ENCODE results near the gene FOXI1. TPM values are rescaled to one million over a fixed set of nuclear protein-coding genes. Genes with fewer than 3 reads are reported as not detected.

Gene FOXI1
- total RNA-seq, 1 donor from 2014 or later: not detected

- H3K79me2 ChIP-seq (ENCODE audit: insufficient read depth, low read length): no peaks in the 10 kb centered on the region
- peaks cover 60% of the 10 kb centered on the region for H3K27me3 Mint-ChIP-seq (ENCODE audit: low read depth, unreplicated experiment)
- no peaks in the 10 kb centered on the region for H3K9me3 Mint-ChIP-seq (ENCODE audit: unreplicated experiment)
- H3K4me3 Mint-ChIP-seq (ENCODE audit: unreplicated experiment): no peak overlapping the region
- no peak for TF ChIP-seq EZH2 (IDR thresholded peaks at IDR 0.05; ENCODE audit: insufficient read depth, low read length)
- no peak for TF ChIP-seq CTCF (IDR thresholded peaks at IDR 0.05; ENCODE audit: insufficient read depth, low read depth, low read length)
- H3K4me2 ChIP-seq (ENCODE audit: low read length): no peak overlapping the region
- H3K27ac Mint-ChIP-seq (ENCODE audit: unreplicated experiment): no peak overlapping the region
- no peak overlapping the region for H3K27ac ChIP-seq (ENCODE audit: low read depth, low read length)
- no peaks in the 10 kb centered on the region for H3K36me3 ChIP-seq (ENCODE audit: insufficient read depth, low read length)
- H2AFZ ChIP-seq (ENCODE audit: low read depth, low read length): no peak overlapping the region
- no peaks in the 10 kb centered on the region for H4K20me1 ChIP-seq (ENCODE audit: insufficient read depth, low read length)
- FAIRE-seq (no peak), DNase-seq (ENCODE audit: low read depth) (no peak)
- no peak overlapping the region for H3K4me3 ChIP-seq (ENCODE audit: insufficient read depth, low read depth, low read length)
- H3K27me3 ChIP-seq (ENCODE audit: insufficient read depth, low read length): peaks cover 2% of the 10 kb centered on the region
- H3K9ac ChIP-seq (ENCODE audit: low read length): no peak overlapping the region
- no peaks in the 10 kb centered on the region for H3K4me1 Mint-ChIP-seq (ENCODE audit: low read depth, unreplicated experiment)
- no peaks in the 10 kb centered on the region for H3K9me3 ChIP-seq (ENCODE audit: insufficient read depth, low read depth, low read length)
- H3K4me1 ChIP-seq (ENCODE audit: insufficient read depth, low read length): no peaks in the 10 kb centered on the region
- H3K36me3 Mint-ChIP-seq (ENCODE audit: low read depth, unreplicated experiment): no peaks in the 10 kb centered on the region
Measured at GRCh38 chr5:170078458-170078857, 27.2 kb upstream of the FOXI1 start.

- no peak for FAIRE-seq
- Histone ChIP-seq H2AFZ (ENCODE audit: low read depth, low read length) (no peak overlapping the region), H3K79me2 (ENCODE audit: insufficient read depth, low read length) (no peaks in the 10 kb centered on the region), H3K27me3 (ENCODE audit: insufficient read depth, low read length) (peaks cover 4% of the 10 kb centered on the region), H3K4me1 (ENCODE audit: insufficient read depth, low read length) (no peaks in the 10 kb centered on the region), H3K9me3 (ENCODE audit: insufficient read depth, low read depth, low read length) (no peaks in the 10 kb centered on the region), H3K9ac (ENCODE audit: low read length) (no peak overlapping the region), H3K27ac (ENCODE audit: low read depth, low read length) (no peak overlapping the region), H3K36me3 (ENCODE audit: insufficient read depth, low read length) (no peaks in the 10 kb centered on the region), H3K4me3 (ENCODE audit: insufficient read depth, low read depth, low read length) (no peak overlapping the region), H4K20me1 (ENCODE audit: insufficient read depth, low read length) (no peaks in the 10 kb centered on the region), H3K4me2 (ENCODE audit: low read length) (no peak overlapping the region)
- Mint-ChIP-seq H3K27me3 (ENCODE audit: low read depth, unreplicated experiment) (peaks cover 65% of the 10 kb centered on the region), H3K27ac (ENCODE audit: unreplicated experiment) (no peak overlapping the region), H3K9me3 (ENCODE audit: unreplicated experiment) (peaks cover 3% of the 10 kb centered on the region), H3K4me1 (ENCODE audit: low read depth, unreplicated experiment) (no peaks in the 10 kb centered on the region), H3K36me3 (ENCODE audit: low read depth, unreplicated experiment) (no peaks in the 10 kb centered on the region), H3K4me3 (ENCODE audit: unreplicated experiment) (no peak overlapping the region)
- DNase-seq (ENCODE audit: low read depth): no peak
- TF ChIP-seq EZH2 (IDR thresholded peaks at IDR 0.05; ENCODE audit: insufficient read depth, low read length) (no peak), CTCF (IDR thresholded peaks at IDR 0.05; ENCODE audit: insufficient read depth, low read depth, low read length) (no peak)
Measured at GRCh38 chr5:170078931-170079330, 26.8 kb upstream of the FOXI1 start.

- H3K9me3 ChIP-seq (ENCODE audit: insufficient read depth, low read depth, low read length): no peaks in the 10 kb centered on the region
- no peak for DNase-seq (ENCODE audit: low read depth)
- no peaks in the 10 kb centered on the region for H3K79me2 ChIP-seq (ENCODE audit: insufficient read depth, low read length)
- Mint-ChIP-seq H3K36me3 (ENCODE audit: low read depth, unreplicated experiment) (no peaks in the 10 kb centered on the region), H3K4me1 (ENCODE audit: low read depth, unreplicated experiment) (no peaks in the 10 kb centered on the region), H3K4me3 (ENCODE audit: unreplicated experiment) (no peak overlapping the region), H3K27ac (ENCODE audit: unreplicated experiment) (no peak overlapping the region), H3K9me3 (ENCODE audit: unreplicated experiment) (peaks cover 3% of the 10 kb centered on the region), H3K27me3 (ENCODE audit: low read depth, unreplicated experiment) (peaks cover 59% of the 10 kb centered on the region)
- no peak overlapping the region for H3K4me2 ChIP-seq (ENCODE audit: low read length)
- peaks cover 4% of the 10 kb centered on the region for H3K27me3 ChIP-seq (ENCODE audit: insufficient read depth, low read length)
- no peak overlapping the region for H3K4me3 ChIP-seq (ENCODE audit: insufficient read depth, low read depth, low read length)
- no peak overlapping the region for H2AFZ ChIP-seq (ENCODE audit: low read depth, low read length)
- no peaks in the 10 kb centered on the region for H4K20me1 ChIP-seq (ENCODE audit: insufficient read depth, low read length)
- no peak for TF ChIP-seq CTCF (IDR thresholded peaks at IDR 0.05; ENCODE audit: insufficient read depth, low read depth, low read length)
- FAIRE-seq: no peak
- H3K36me3 ChIP-seq (ENCODE audit: insufficient read depth, low read length): no peaks in the 10 kb centered on the region
- no peaks in the 10 kb centered on the region for H3K4me1 ChIP-seq (ENCODE audit: insufficient read depth, low read length)
- H3K27ac ChIP-seq (ENCODE audit: low read depth, low read length): no peak overlapping the region
- no peak overlapping the region for H3K9ac ChIP-seq (ENCODE audit: low read length)
Measured at GRCh38 chr5:170080217-170080616, 25.5 kb upstream of the FOXI1 start.
